PC-3 (cell line): ENCODE results near the gene C19orf33. TPM values are rescaled to one million over a fixed set of nuclear protein-coding genes. Genes with fewer than 3 reads are reported as not detected.

Experiments
- ATAC-seq: fragments of 200-7000 bp; cut with Tn5 transposase; 2 replicates; pipeline ENCODE4 v1.9.1; 2020; ENCODE audit warnings: mild to moderate bottlenecking, moderate library complexity
- BruUV-seq: library from RNA; stranded (reverse); fragments of 400-500 nt; replicated peaks from 2 replicates; lab custom pipeline; 2021; lab: Mats Ljungman, UMichigan
- CTCF ChIA-PET: fragments of 300-600 bp; sonication (Branson Sonifier 250); formaldehyde crosslinking; loops from one replicate; lab custom pipeline; 2022; ENCODE audit warnings: antibody characterized with exemption; lab: Charles Lee
- POLR2A ChIA-PET: fragments of 300-600 bp; sonication (Branson Sonifier 250); formaldehyde crosslinking; loops from one replicate; lab custom pipeline; 2022; ENCODE audit warnings: antibody characterized with exemption; ENCODE audit not compliant: unreplicated experiment; lab: Charles Lee
- DNase-seq: peaks from one replicate; pipeline ENCODE4 v3.0.0-alpha.2; 2015
- H2AFZ ChIP-seq: fragments of 300-600 bp; sonication (generic); 2 replicates; pipeline ENCODE4 v1.6.0; 2016; ENCODE audit warnings: antibody characterized with exemption, low read length
- H3F3A ChIP-seq: fragments of 300-600 bp; sonication (generic); one replicate; pipeline ENCODE4 v1.6.0; 2017; ENCODE audit warnings: antibody characterized with exemption, low read length, control low read depth, mild to moderate bottlenecking; ENCODE audit not compliant: unreplicated experiment
- H3K27ac ChIP-seq: fragments of 300-600 bp; sonication (generic); 2 replicates; pipeline ENCODE4 v1.5.1; 2016; ENCODE audit warnings: mild to moderate bottlenecking, low read length
- H3K27me3 ChIP-seq: fragments of 300-600 bp; sonication (generic); 2 replicates; pipeline ENCODE4 v1.6.1; 2016; ENCODE audit warnings: low read length, mixed read lengths
- H3K36me3 ChIP-seq: fragments of 300-600 bp; sonication (generic); 2 replicates; pipeline ENCODE4 v1.6.1; 2016; ENCODE audit warnings: low read depth, mixed run types, low read length, mixed read lengths
- H3K4me1 ChIP-seq: fragments of 300-600 bp; sonication (generic); 2 replicates; pipeline ENCODE4 v1.5.1; 2016; ENCODE audit warnings: low read length; ENCODE audit not compliant: insufficient read depth
- H3K4me2 ChIP-seq: fragments of 300-600 bp; sonication (generic); 2 replicates; pipeline ENCODE4 v1.6.0; 2016; ENCODE audit warnings: low read length
- H3K4me3 ChIP-seq: fragments of 300-600 bp; sonication (generic); 2 replicates; pipeline ENCODE4 v1.5.1; 2016; ENCODE audit warnings: mild to moderate bottlenecking, low read length, mixed read lengths
- H3K79me2 ChIP-seq: fragments of 300-600 bp; sonication (generic); 2 replicates; pipeline ENCODE4 v1.6.1; 2017; ENCODE audit warnings: low read length, mixed read lengths
- H3K9ac ChIP-seq: fragments of 300-600 bp; sonication (generic); 2 replicates; pipeline ENCODE4 v1.6.0; 2016; ENCODE audit warnings: mild to moderate bottlenecking, low read length
- H3K9me2 ChIP-seq: fragments of 300-600 bp; sonication (generic); replicated peaks from 2 replicates; pipeline ENCODE4 v1.6.1; 2016; ENCODE audit warnings: mixed run types, low read length, mixed read lengths
- H3K9me3 ChIP-seq: fragments of 300-600 bp; sonication (generic); 2 replicates; pipeline ENCODE4 v1.6.1; 2016; ENCODE audit warnings: low read length, mixed read lengths
- H4K20me1 ChIP-seq: fragments of 300-600 bp; sonication (generic); 2 replicates; pipeline ENCODE4 v1.6.1; 2016; ENCODE audit warnings: low read length, mixed read lengths
- CTCF ChIP-seq: fragments of 300-600 bp; sonication (generic); conservative IDR thresholded peaks from 2 replicates; pipeline ENCODE4 v1.5.1; 2017; ENCODE audit warnings: antibody characterized with exemption, low read depth, mild to moderate bottlenecking, low read length
- EZH2 ChIP-seq: fragments of 300-600 bp; sonication (generic); IDR thresholded peaks from one replicate; pipeline ENCODE4 v1.6.1; 2017; ENCODE audit warnings: antibody characterized with exemption, mild to moderate bottlenecking, low read length; ENCODE audit not compliant: unreplicated experiment
- EZH2phosphoT487 ChIP-seq: fragments of 300-600 bp; sonication (generic); IDR thresholded peaks from 2 replicates; pipeline ENCODE4 v1.6.1; 2018; ENCODE audit warnings: mild to moderate bottlenecking, antibody characterized with exemption, low read length, borderline replicate concordance
- intact Hi-C: fragments of 100-400 bp; cut with micrococcal nuclease; formaldehyde crosslinking; loops from 2 replicates; pipeline ENCODE4 v1.9.0; 2023
- total RNA-seq: library from RNA; depleted of rRNA; stranded (reverse); fragments of >200 nt; gene quantifications from 2 replicates; pipeline ENCODE4 v1.2.3, GENCODE V29; 2014; rRNA removed

C19orf33 gene
- total RNA-seq, 1 experiment from 2014 or later = 212 TPM

- no peak overlapping the region for H3K9ac ChIP-seq
- no peaks in the 10 kb centered on the region for H3K9me3 ChIP-seq
- CTCF ChIA-PET = no interaction called here
- no peaks in the 10 kb centered on the region for H3K27me3 ChIP-seq
- H4K20me1 ChIP-seq = no peaks in the 10 kb centered on the region
- no peak for TF ChIP-seq CTCF
- no peak for TF ChIP-seq EZH2phosphoT487
- TF ChIP-seq EZH2 = no peak
- intact Hi-C loops = no loop called here
- H2AFZ ChIP-seq = no peak overlapping the region
- no peak overlapping the region for H3K27ac ChIP-seq
- no peaks in the 10 kb centered on the region for H3K9me2 ChIP-seq
- BruUV-seq = no TSS peak
- no peak overlapping the region for H3K4me3 ChIP-seq
- no peak overlapping the region for H3K4me2 ChIP-seq
- ATAC-seq (no peak; the same call in 1 of the 2 replicates), DNase-seq (no peak)
- POLR2A ChIA-PET = no interaction called here
- H3K79me2 ChIP-seq = no peaks in the 10 kb centered on the region
- H3K36me3 ChIP-seq = no peaks in the 10 kb centered on the region
- H3K4me1 ChIP-seq = no peaks in the 10 kb centered on the region
- no peaks in the 10 kb centered on the region for H3F3A ChIP-seq
Measured at GRCh38 chr19:38351865-38352395, 47.9 kb downstream of the C19orf33 start.

GRCh38 chr19:38352611-38353010, 48.6 kb downstream of the C19orf33 start:
- no peak for TF ChIP-seq EZH2phosphoT487
- no peak for TF ChIP-seq CTCF
- no peak for TF ChIP-seq EZH2
- ChIA-PET POLR2A (no interaction called here), CTCF (no interaction called here)
- Histone ChIP-seq H3K9me2 (no peaks in the 10 kb centered on the region), H3K36me3 (no peaks in the 10 kb centered on the region), H3K4me1 (no peaks in the 10 kb centered on the region), H3K79me2 (no peaks in the 10 kb centered on the region), H3F3A (no peaks in the 10 kb centered on the region), H3K4me3 (no peak overlapping the region), H3K9ac (no peak overlapping the region), H3K27me3 (no peaks in the 10 kb centered on the region), H2AFZ (no peak overlapping the region), H4K20me1 (no peaks in the 10 kb centered on the region), H3K9me3 (no peaks in the 10 kb centered on the region), H3K4me2 (no peak overlapping the region), H3K27ac (no peak overlapping the region)
- no peak for ATAC-seq
- no peak for DNase-seq
- intact Hi-C loops = no loop called here
- BruUV-seq = no TSS peak

Other genes with a start within 250 kb of the C19orf33 start
- gene DPF1, start 80.0 kb upstream of the C19orf33 start, total RNA-seq = 7.7 and 8.1 TPM in 2 replicates
- not detected in 2 replicates for gene PPP1R14A, start 47.9 kb upstream of the C19orf33 start, total RNA-seq
- gene SPINT2, start 39.7 kb upstream of the C19orf33 start, total RNA-seq = 442 and 650 TPM in 2 replicates
- gene YIF1B, start 11.7 kb downstream of the C19orf33 start, total RNA-seq = 62.9 and 72.3 TPM in 2 replicates
- gene KCNK6, start 15.6 kb downstream of the C19orf33 start, total RNA-seq = 3.3 and 6.7 TPM in 2 replicates
- gene CATSPERG, start 31.6 kb downstream of the C19orf33 start, total RNA-seq = 0.44 and 2.5 TPM in 2 replicates
- 290 and 367 TPM in 2 replicates for gene PSMD8, start 70.3 kb downstream of the C19orf33 start, total RNA-seq
- 0.29 and 0.73 TPM in 2 replicates for gene GGN, start 83.8 kb downstream of the C19orf33 start, total RNA-seq
- 3.1 and 4.1 TPM in 2 replicates for gene SPRED3, start 84.4 kb downstream of the C19orf33 start, total RNA-seq
- gene FAM98C, start 98.8 kb downstream of the C19orf33 start, total RNA-seq = 23.5 and 53.6 TPM in 2 replicates
- not detected in 2 replicates for gene RASGRP4, start 122.0 kb downstream of the C19orf33 start, total RNA-seq
- gene RYR1, start 129.4 kb downstream of the C19orf33 start, total RNA-seq = not detected in 2 replicates